MM.1S (cell line): Measurements from ENCODE around the gene TSHZ1.

Experiments used
- EZH2 ChIP-seq: fragments of 300-600 bp; sonication (generic); optimal IDR thresholded peaks from 2 replicates; pipeline ENCODE3; 2017; ENCODE audit warnings: low read depth, mild to moderate bottlenecking, antibody characterized with exemption, low read length, mixed read lengths
- TF ChIP-seq, protein P1 (sequence below): fragments of 300-600 bp; sonication (generic); IDR thresholded peaks from 2 replicates; pipeline ENCODE4 v1.5.1; 2016; ENCODE audit warnings: antibody characterized with exemption, low read length, mixed read lengths

GRCh38 chr18:75183524-75183923, 27.1 kb upstream of the TSHZ1 start:
- TF ChIP-seq, protein P1, sequence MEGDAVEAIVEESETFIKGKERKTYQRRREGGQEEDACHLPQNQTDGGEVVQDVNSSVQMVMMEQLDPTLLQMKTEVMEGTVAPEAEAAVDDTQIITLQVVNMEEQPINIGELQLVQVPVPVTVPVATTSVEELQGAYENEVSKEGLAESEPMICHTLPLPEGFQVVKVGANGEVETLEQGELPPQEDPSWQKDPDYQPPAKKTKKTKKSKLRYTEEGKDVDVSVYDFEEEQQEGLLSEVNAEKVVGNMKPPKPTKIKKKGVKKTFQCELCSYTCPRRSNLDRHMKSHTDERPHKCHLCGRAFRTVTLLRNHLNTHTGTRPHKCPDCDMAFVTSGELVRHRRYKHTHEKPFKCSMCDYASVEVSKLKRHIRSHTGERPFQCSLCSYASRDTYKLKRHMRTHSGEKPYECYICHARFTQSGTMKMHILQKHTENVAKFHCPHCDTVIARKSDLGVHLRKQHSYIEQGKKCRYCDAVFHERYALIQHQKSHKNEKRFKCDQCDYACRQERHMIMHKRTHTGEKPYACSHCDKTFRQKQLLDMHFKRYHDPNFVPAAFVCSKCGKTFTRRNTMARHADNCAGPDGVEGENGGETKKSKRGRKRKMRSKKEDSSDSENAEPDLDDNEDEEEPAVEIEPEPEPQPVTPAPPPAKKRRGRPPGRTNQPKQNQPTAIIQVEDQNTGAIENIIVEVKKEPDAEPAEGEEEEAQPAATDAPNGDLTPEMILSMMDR = no peak
- no peak for TF ChIP-seq EZH2
